GM21723 (cell line): ENCODE data around the gene HDAC3.

Source experiments
- ATAC-seq: cut with Tn5 transposase; IDR thresholded peaks from one replicate; pipeline ENCODE4 v1.9.1; 2021; ENCODE audit warnings: mild to moderate bottlenecking, moderate library complexity; ENCODE audit not compliant: unreplicated experiment

Gene HDAC3

GRCh38 chr5:141636413-141637122 is at the start of gene HDAC3, which contains the start of gene RELL2:
Gene HDAC3, minus strand, starts transcription at chr5:141636849. Its CDS starts 59 bp downstream, at chr5:141636790.
Gene RELL2, plus strand, starts transcription at chr5:141636997. Its CDS starts 1,229 bp downstream, at chr5:141638226.
- peak; percentile 70 for ATAC-seq

- no peak for ATAC-seq
Observed at GRCh38 chr5:141685591-141685990, 48.9 kb upstream of the HDAC3 start.

GRCh38 chr5:141683596-141684141 is 47.0 kb upstream of the HDAC3 start:
- ATAC-seq = no peak

- ATAC-seq = no peak
Observed at GRCh38 chr5:141681695-141682641, 45.3 kb upstream of the HDAC3 start, which contains the start of gene ARAP3. Gene ARAP3, minus strand, starts transcription at chr5:141682230. Its CDS starts 1,744 bp downstream, at chr5:141680486.

- ATAC-seq = no peak
Observed at GRCh38 chr5:141681295-141681694, 44.6 kb upstream of the HDAC3 start.

GRCh38 chr5:141680751-141681201 is 44.1 kb upstream of the HDAC3 start:
- no peak for ATAC-seq

- no peak for ATAC-seq
Observed at GRCh38 chr5:141680178-141680577, 43.5 kb upstream of the HDAC3 start.

GRCh38 chr5:141677415-141677814 is 40.8 kb upstream of the HDAC3 start:
- ATAC-seq = no peak

GRCh38 chr5:141675672-141676071 is 39.0 kb upstream of the HDAC3 start:
- ATAC-seq = no peak

GRCh38 chr5:141674747-141675146 is 38.1 kb upstream of the HDAC3 start:
- no peak for ATAC-seq

GRCh38 chr5:141672841-141673813 is 36.5 kb upstream of the HDAC3 start:
- ATAC-seq = no peak

GRCh38 chr5:141672071-141672840 is 35.6 kb upstream of the HDAC3 start:
- no peak for ATAC-seq

- no peak for ATAC-seq
Observed at GRCh38 chr5:141669520-141669919, 32.9 kb upstream of the HDAC3 start.

- ATAC-seq = no peak
Observed at GRCh38 chr5:141668601-141669265, 32.1 kb upstream of the HDAC3 start.

- ATAC-seq = no peak
Observed at GRCh38 chr5:141665995-141666940, 29.6 kb upstream of the HDAC3 start.

- ATAC-seq = peak; percentile 91
Observed at GRCh38 chr5:141664733-141665461, 28.2 kb upstream of the HDAC3 start.

GRCh38 chr5:141663506-141663905 is 26.9 kb upstream of the HDAC3 start:
- no peak for ATAC-seq
